Endometrium (tissue), 2 donors: ENCODE measurements around the gene KLF11.

Source experiments
- FAIRE-seq: peaks from 2 replicates; lab custom pipeline; 2012; peaks lifted over from hg19 to GRCh38; lab: Jason Lieb, UNC
- donor health status: control.
- donor health status: control.

The KLF11 gene

GRCh38 chr2:10043256-10043905, at the start of gene KLF11:
TSS of gene KLF11 (plus strand) at chr2:10043550. CDS start at chr2:10043717, 167 bp downstream.
- FAIRE-seq, result no peak

DNA sequence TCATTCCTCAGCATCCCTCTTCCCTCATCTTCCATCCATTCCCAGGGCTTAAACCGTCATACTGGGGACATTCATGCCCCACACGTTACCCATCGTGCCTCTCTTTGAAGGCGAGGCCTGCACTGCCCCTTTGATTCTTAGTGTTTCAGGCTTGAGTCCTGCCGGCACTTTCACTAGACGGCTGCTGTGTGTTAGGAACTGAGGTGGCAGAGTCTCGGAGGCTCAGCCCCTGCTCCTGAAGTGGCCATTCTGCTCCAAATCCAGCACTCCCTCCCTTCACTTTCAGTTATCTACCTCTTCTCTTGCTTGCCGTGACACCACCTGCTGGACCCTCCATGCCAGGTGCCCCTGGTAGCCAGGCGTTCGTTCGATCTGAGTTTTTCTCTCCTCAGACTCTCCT, 48.9 kb upstream of the KLF11 start:
- no peak for FAIRE-seq

GRCh38 chr2:9995059-9995458, 48.3 kb upstream of the KLF11 start:
- no peak for FAIRE-seq

- no peak for FAIRE-seq
Measured at GRCh38 chr2:9996321-9996720, 47.0 kb upstream of the KLF11 start.

DNA sequence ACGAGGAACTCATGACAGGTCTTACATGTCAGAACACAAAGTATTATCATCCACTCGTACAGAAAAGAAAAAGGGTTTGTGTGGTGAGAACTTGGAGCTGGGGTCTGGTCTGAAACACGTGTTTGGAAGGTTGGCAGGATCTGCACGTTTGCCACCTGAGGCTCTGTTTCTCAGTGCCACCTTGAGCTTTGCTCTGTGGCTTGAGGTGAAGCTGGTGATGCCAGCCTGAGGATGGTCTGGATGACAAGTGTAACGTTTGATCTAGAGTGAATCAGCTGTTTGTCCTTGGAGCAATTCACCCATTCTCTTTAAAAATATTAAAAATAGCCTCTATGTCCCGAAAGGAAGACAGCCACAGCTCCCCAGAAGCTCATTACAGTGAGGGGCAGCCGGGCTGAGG, 45.4 kb upstream of the KLF11 start:
- FAIRE-seq, result no peak

GRCh38 chr2:9998916-9999654, 44.3 kb upstream of the KLF11 start:
- no peak for FAIRE-seq

- no peak for FAIRE-seq
Measured at GRCh38 chr2:9999693-10000092, 43.7 kb upstream of the KLF11 start.

- FAIRE-seq, result no peak
Measured at GRCh38 chr2:10000541-10000940, 42.8 kb upstream of the KLF11 start.

DNA sequence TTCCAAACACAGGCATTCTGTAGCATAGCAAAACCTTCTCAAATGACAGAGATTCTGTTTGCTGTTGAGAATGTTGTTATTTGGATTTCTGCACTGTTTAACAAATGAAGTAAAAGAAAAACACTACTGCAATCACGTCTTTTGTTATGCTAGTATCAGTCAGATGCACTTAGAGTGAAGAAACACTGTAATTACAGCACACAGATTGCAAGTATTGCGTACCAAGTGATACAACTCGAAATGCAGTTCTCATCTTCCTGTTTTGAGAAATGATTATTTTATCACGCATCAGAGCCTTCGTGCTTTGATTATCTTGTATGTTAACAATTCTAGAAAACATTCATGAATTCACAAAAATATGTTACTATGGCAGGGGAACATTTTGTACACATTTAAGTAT, 41.8 kb upstream of the KLF11 start:
- no peak for FAIRE-seq

- no peak for FAIRE-seq
Measured at GRCh38 chr2:10002109-10002508, 41.2 kb upstream of the KLF11 start.

GRCh38 chr2:10002681-10003080, 40.7 kb upstream of the KLF11 start:
- FAIRE-seq, result no peak

- no peak for FAIRE-seq
Measured at GRCh38 chr2:10003206-10004125, 39.9 kb upstream of the KLF11 start.

DNA sequence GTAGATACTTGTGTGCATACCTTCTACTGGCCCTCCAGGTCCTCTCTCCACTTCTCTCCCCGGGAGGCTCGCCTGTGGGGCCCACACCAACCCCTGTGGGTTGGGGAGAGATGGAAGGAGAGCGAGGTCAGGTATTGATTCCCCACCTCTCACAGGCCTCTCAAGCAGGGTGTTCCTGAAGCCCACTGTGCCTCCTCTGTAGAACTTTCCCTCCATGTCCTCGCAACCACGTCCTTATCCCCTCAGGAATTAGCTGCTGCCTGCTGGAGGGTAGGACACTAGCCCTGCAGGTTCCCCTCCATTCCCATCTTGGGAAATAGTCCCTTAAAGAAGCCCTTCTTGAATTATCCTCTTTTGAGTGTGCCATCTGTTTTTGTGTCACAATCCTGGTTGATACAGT, 38.9 kb upstream of the KLF11 start:
- FAIRE-seq, result no peak

DNA sequence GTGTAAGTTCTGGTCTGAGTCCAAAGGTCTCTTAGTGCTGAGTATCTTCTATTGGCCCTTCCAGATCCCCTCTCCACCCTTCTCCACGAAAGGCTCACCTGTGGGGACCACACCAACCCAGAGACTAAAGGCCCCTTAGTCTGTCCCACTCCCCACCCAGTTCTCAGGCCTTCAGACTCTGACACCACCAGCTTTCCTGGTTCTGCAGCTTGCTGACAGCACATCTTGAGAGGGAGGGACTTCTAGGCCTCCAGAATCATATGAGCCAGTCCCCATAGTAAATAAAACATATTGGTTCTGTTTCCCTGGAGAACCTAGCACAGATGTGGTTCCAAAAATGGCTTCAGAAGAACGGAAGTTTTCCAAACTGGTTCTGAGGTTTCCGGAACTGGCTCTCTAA, 38.5 kb upstream of the KLF11 start:
- no peak for FAIRE-seq

- no peak for FAIRE-seq
Measured at GRCh38 chr2:10005461-10006235, 37.7 kb upstream of the KLF11 start.

DNA sequence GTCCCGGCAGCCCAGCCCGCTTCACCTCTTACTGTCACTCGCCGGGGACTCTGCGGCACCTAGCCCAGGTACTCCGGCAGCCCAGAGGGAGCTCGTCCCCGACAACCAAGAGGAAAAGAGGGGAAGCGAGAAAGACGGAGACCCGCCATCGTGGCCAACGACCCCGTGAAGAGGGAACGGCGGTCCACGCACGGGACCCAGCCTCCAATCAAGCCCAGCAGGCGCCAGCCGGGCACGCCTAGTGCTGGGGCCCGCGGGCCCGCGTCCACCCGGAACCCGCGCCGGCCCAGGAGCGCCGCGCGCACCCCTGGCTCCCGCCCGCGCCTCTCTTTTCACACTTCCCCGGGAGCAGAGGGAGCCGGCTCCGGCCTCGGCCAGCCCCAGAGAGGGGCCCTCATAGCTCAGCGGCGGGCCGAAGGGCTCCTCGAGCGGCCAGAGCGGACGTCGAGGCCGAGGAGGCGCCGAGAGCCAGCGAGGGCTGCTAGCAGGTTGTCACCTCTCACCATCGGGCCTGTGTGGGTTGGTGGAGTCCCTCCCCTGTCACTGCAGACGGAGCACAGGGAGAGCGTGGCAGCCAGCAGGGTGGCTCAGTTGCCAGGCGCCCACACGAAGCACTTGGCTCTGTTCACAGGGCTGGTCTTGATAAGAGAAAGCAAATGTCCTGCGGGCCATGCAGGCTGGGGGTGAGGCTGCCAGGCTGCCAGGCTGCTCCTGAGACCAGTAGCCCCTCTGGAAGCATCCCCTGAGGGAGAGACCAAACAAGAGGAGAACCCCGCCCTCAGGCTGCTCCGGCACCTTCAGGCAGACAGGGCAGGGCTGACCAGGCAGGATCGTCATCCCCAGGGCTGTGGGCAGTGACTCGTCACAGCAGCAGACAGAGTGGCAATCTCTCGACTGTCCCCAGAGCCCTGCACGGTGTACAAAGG, 36.9 kb upstream of the KLF11 start:
- FAIRE-seq, result no peak

DNA sequence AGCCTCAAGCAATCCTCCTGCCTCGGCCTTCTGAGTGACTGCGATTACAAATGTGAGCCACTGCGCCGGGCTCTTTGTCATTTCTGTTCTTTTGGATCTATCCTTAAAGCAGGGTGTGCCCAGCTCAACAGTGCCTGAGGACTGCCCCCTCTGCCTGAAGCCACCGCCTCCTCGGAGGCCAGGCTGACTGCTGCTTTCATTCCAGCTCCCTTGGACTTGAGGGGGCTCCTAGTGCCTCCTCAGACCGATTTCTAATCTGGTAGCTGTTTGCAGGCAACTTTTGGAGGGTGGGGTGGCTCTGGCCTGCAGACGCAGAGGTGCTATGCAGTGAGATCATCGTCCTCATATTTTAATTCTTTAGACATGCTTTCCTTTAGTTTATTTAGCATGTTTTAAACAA, 35.9 kb upstream of the KLF11 start:
- no peak for FAIRE-seq

- FAIRE-seq, result no peak
Measured at GRCh38 chr2:10007921-10008808, 35.2 kb upstream of the KLF11 start.

DNA sequence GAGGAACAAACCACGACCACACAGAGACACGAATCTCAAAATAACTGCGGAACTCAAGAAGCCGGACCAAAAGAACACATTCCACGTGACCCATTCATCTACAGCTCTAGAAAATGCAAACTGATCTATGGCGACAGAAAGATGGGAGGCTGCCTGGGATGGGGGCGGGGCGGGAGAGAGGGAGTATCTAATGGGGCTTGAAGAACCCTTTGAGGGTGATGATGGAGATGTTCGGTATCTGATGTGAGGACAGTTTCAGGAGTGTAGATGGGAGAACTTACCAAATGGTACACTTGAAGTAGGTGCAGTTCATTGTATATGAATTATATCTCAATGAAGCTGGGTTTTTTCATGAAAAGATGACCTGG, 34.6 kb upstream of the KLF11 start:
- no peak for FAIRE-seq

GRCh38 chr2:10009271-10009810, 34.0 kb upstream of the KLF11 start:
- no peak for FAIRE-seq
